ENCODE measurements around the gene HSBP1L1. TPM values are rescaled to one million over a fixed set of nuclear protein-coding genes. Genes with fewer than 3 reads are reported as not detected.
A peak's percentile ranks its signal among the peaks of the same experiment; 100 is the strongest.

The HSBP1L1 gene
- total RNA-seq, 3 donors from 2014 or later, result 24.6 to 42.1 (median 38.3) TPM

DNA sequence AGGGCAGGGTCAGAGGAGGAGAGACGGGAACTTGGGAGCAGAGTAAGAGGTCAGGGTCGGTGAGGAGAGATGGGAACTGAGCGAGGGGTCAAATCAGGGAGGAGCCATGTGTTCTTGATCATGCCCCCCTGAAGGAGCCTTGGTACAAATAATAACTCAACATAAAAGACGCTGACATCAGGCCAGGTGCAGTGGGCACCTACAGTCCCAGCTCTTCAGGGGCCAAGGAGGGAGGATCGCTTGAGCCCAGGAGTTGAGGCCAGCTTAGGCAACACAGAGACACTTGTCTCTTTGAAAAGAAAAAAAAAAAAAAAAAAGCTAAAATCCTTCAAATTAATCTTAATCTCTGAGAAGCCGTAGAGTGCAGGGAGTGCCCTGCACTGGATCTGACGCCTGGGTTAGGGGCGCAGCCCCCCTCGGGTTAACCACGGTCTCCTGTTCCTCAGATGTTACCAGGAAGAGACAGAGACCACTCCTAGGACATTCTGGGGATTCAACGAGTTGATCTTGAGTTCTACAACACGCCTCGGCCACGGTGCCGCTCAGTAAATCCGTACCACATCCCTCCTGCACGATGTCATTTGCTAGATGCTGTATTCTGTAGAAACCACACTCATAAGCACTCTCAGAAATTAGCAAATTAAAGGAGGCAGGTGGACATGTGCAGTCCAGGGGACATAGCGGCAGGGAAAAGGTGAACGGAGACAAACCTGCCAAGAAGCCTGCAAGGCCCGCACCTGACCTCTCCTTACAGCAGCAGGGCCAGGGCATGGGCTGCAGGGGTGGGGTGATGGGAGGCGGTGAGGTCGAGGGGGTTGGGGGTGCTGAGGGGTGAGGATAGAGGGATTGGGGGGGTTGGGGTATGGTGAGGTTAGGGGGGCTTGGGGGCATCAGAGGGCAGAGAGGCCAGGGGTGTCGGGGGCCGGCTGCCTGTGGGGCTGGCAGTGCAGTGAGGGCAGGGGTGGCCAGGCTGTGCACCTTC is 42.2 kb upstream of the HSBP1L1 start:
- H3K4me1 ChIP-seq, result no peaks in the 10 kb centered on the region
- H3K27ac ChIP-seq, result no peak overlapping the region
- intact Hi-C loops (cut with DNase I; ENCODE audit: low total_unique reads), result no loop called here
- TF ChIP-seq POLR2A (IDR thresholded peaks at IDR 0.05) (no peak), POLR2AphosphoS5 (IDR thresholded peaks at IDR 0.05) (no peak)
- TF ChIP-seq, protein P1, sequence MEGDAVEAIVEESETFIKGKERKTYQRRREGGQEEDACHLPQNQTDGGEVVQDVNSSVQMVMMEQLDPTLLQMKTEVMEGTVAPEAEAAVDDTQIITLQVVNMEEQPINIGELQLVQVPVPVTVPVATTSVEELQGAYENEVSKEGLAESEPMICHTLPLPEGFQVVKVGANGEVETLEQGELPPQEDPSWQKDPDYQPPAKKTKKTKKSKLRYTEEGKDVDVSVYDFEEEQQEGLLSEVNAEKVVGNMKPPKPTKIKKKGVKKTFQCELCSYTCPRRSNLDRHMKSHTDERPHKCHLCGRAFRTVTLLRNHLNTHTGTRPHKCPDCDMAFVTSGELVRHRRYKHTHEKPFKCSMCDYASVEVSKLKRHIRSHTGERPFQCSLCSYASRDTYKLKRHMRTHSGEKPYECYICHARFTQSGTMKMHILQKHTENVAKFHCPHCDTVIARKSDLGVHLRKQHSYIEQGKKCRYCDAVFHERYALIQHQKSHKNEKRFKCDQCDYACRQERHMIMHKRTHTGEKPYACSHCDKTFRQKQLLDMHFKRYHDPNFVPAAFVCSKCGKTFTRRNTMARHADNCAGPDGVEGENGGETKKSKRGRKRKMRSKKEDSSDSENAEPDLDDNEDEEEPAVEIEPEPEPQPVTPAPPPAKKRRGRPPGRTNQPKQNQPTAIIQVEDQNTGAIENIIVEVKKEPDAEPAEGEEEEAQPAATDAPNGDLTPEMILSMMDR (IDR thresholded peaks at IDR 0.05), result no peak
- no peaks in the 10 kb centered on the region for H3K9me3 ChIP-seq
- peak in 1 of 2 donors; percentile 28 for DNase-seq (ENCODE audit: low spot score in 2 of 2)
- no peaks in the 10 kb centered on the region for H3K27me3 ChIP-seq
- H3K4me3 ChIP-seq, result no peak overlapping the region
- peaks cover 7% of the 10 kb centered on the region for H3K36me3 ChIP-seq

DNA sequence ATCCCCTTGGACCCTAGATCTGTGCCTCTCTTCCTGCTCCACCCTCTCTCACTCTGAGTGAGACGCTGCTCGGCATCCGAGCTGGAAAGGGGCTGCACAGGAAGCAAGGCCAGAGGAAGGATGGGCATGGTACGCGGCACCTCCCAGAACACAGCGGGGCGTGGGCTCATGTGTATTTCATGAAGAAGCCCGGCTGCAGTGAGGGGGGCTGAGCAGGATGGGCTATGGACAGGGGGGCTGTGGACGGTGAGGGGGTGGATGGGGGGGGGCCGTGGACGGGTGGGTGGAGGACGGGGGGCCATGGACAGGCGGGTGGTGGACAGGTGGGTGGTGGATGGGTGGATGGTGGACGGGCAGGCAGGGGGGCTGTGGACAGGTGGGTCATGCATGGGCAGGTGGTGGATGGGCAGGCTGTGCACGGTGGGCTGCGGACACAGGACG is 41.5 kb upstream of the HSBP1L1 start:
- no peak overlapping the region for H3K27ac ChIP-seq
- DNase-seq (ENCODE audit: low spot score in 2 of 2), result peak in 1 of 2 donors; percentile 30
- intact Hi-C loops (cut with DNase I; ENCODE audit: low total_unique reads), result no loop called here
- no peaks in the 10 kb centered on the region for H3K4me1 ChIP-seq
- H3K36me3 ChIP-seq, result peaks cover 7% of the 10 kb centered on the region
- no peaks in the 10 kb centered on the region for H3K9me3 ChIP-seq
- TF ChIP-seq POLR2A (IDR thresholded peaks at IDR 0.05) (no peak), POLR2AphosphoS5 (IDR thresholded peaks at IDR 0.05) (no peak)
- TF ChIP-seq, protein P1 (IDR thresholded peaks at IDR 0.05), result no peak
- H3K27me3 ChIP-seq, result no peaks in the 10 kb centered on the region
- H3K4me3 ChIP-seq, result no peak overlapping the region

DNA sequence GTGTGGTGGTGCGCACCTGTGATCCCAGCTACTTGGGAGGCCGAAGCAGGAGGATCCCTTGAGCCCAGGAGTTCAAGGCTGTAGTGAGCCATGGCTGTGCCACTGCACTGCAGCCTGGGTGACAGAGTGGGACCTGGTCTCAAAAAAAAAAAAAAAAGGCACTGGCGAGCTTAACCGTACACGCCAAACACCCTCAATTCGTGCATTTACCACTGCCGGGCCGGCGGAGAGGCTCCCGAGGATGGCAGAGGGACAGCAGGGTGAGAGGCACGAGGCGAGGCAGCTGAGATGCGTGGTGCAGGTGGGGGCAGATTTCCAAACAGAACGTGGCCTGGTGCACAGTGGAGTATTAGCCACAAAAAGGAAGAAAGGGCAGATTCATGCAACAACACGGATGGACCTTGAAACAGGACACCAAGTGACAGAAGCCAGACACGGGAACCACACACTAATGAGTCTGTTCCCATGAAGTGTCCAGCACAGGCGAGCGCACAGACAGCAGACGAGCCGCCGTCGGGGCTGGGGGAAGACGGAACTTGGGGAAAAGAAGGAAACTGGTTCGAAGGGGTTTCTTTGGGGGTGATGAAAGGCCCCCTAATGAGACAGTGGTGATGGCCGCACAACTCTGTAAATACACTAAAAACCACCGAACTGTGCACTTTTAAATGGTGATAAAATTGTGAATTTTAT is 40.4 kb upstream of the HSBP1L1 start:
- no peaks in the 10 kb centered on the region for H3K36me3 ChIP-seq
- no peaks in the 10 kb centered on the region for H3K4me1 ChIP-seq
- H3K9me3 ChIP-seq, result peaks cover 5 to 6% of the 10 kb centered on the region in 2 donors
- H3K27me3 ChIP-seq, result no peaks in the 10 kb centered on the region
- intact Hi-C loops (cut with DNase I; ENCODE audit: low total_unique reads), result no loop called here
- peak; percentile 12 to 19 for DNase-seq (ENCODE audit: low spot score in 2 of 2)
- TF ChIP-seq POLR2A (IDR thresholded peaks at IDR 0.05) (no peak), POLR2AphosphoS5 (IDR thresholded peaks at IDR 0.05) (no peak)
- TF ChIP-seq, protein P1 (IDR thresholded peaks at IDR 0.05), result no peak
- no peak overlapping the region for H3K4me3 ChIP-seq
- H3K27ac ChIP-seq, result no peak overlapping the region

DNA sequence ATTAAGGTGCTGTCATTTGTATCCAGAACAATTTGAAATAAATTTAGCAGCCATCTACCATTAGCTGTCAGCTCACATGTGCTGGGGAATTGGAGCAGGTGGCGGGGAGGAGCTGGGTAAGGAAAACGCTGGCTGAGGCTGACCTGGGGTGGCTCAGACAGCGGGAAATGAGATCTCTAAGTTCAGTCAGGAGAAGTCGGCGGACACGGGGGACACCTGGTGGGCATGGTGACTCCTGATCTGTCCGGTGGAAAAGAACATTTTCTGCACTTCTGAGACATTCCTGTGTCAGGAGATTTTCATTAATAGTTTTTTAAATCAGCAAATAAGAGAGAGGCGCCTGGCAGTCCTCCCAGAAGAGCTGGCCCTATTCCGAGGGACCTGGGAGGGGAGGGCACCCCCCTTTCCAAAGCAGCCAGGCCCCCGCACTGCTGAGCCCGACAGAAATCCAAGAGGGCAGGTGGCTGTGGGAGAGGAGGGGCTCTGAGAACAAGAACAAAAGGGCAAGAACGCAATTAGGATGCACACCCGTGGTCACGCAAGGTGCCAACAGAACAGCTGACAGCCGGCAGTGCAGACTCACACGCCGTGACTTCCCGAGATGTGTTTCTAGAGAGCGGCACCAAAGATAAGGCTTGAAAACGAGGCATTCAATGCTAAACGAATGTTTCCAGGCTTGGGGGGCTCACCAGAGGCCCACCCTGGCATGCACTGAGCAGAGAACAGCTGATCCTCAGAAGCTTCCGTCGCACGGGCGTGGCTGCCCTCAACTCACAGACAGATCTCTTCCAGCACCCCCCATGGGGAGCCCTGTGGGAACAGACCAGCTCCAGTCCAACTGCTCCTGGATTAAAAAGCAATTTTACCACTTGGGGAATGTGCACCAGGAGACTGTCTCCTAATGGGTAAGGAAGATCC is 39.4 kb upstream of the HSBP1L1 start:
- no peaks in the 10 kb centered on the region for H3K27me3 ChIP-seq
- H3K27ac ChIP-seq, result no peak overlapping the region
- peak; percentile 18 to 25 for DNase-seq (ENCODE audit: low spot score in 2 of 2)
- peaks cover 13 to 15% of the 10 kb centered on the region in 2 donors for H3K9me3 ChIP-seq
- no peak overlapping the region for H3K4me3 ChIP-seq
- TF ChIP-seq POLR2A (IDR thresholded peaks at IDR 0.05), result no peak
- no peak for TF ChIP-seq POLR2AphosphoS5 (IDR thresholded peaks at IDR 0.05)
- TF ChIP-seq, protein P1 (IDR thresholded peaks at IDR 0.05), result no peak
- H3K4me1 ChIP-seq, result no peaks in the 10 kb centered on the region
- intact Hi-C loops (cut with DNase I; ENCODE audit: low total_unique reads), result no loop called here
- no peaks in the 10 kb centered on the region for H3K36me3 ChIP-seq

All from breast epithelium (tissue), 4 donors.